GM21526 (cell line): Measurements from ENCODE around the gene FAM120B.

ENCODE experiments used
- ATAC-seq: cut with Tn5 transposase; IDR thresholded peaks from one replicate; pipeline ENCODE4 v1.9.1; 2021; ENCODE audit warnings: moderate library complexity; ENCODE audit not compliant: unreplicated experiment, low FRiP score

FAM120B gene

DNA sequence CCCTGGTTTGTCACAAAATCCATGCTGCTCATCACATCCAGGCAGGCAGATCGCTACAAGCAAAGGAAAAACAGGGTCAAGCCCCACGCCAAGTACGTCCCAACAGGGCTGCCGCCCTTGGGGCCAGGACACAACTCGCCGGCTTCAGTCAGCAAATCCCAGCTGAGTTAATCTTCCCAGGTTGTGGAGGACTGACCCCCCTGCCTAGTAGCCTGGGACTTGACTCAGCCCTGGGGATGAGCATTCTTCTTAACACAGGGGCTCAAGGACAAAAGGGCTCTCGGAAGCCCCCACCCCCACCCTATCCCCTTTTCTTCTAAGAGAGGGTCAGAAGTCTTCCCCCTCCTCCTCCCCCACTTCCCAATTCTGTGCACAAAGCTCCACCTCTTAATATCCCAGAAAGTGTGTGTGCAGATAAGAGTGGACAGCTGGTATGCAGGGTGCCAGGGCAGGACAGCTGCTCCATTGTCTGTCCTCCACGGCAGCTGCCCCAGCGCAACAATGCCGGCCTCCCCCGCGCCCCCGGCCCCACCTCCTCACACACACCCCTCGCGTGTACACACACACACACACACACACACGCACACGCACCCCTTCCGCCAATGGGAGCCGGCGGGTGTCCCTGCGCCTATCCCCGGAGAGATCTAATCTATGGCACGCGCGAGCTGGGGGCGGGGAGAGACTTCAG, 20.2 kb upstream of the FAM120B start:
- no peak for ATAC-seq

DNA sequence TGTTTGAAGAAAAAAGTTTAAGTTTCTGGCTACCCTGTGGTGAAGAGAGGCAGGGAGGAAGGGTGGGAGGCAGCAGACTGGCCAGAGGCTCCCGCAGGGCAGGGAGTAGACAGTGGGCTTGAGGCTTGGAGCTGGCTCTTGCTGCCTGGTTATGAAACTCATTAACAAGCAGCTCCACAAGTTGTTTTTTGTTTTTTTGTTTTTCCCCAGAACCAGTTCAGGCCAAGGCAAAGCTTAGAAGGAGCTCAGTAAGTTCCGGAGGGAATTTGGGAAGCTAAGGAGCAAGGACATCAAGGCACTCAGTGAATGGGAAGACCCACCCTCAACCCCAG, 19.7 kb upstream of the FAM120B start:
- ATAC-seq, result no peak

DNA sequence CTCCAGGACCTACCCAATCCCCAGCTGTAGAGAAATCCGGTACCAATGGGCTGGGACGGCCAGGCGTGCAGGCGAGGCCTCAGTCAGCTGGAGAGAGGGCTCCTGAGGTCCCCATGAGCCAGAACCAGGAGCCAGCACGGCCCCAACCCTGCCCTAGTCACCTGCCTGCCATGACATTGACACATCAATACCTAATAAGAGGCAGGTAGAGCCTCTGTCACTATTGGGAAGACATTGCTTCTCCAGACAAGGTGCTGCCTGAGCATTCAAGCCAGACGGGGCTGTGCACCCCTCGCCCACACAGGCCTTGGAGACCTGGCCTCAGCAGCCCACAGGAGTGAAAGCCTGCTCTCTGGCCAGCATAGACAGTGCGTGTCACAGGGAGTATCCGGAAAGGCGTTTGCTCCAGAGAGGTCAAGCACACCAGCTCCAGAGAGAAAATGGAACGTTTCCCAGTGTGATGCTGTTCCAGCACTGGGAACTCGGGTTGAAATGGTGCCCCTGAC, 19.1 kb upstream of the FAM120B start:
- no peak for ATAC-seq

DNA sequence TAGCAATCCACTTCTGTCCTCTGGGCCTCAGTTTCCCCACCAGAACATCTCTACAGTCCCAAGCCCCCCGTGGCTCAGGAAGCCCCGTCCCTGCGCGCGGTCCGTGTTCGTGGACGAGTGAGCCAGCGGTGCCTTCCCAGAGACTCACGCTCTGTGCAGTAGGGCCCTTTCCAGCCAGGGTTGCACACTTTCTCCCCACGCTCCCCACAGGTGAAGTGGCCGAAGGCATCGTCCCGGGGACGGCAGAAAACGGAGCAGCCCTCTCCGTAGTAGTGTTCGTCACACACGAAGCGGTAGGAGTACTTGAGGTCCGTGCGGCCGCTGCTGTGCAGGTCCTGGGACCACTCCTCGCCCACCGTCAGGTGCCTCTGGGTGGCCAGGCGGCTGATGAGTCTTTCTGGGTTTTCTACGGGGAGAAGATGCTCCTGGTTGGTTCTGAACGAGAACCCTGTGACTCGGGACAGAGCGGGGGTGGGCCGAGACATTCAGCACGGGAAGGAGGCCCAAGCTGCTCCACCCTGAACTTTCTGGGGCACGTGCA, 18.4 kb upstream of the FAM120B start:
- ATAC-seq, result no peak

DNA sequence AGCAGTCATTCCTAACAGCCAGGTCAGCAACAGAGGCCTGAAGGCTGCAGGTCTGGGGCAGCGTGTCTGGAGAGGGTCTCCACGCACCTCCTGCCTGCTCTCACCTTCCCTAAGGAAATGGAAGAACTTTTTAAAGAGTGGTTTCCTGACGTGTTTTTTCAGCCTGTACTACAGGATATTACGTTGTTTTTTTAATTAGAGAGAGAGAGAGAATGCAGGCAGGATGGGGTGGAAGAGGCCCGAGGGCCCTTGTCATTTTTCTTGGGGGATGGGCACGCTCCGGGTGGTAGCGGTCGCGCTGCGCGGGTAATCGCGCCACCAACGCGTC, 17.7 kb upstream of the FAM120B start:
- ATAC-seq, result no peak

DNA sequence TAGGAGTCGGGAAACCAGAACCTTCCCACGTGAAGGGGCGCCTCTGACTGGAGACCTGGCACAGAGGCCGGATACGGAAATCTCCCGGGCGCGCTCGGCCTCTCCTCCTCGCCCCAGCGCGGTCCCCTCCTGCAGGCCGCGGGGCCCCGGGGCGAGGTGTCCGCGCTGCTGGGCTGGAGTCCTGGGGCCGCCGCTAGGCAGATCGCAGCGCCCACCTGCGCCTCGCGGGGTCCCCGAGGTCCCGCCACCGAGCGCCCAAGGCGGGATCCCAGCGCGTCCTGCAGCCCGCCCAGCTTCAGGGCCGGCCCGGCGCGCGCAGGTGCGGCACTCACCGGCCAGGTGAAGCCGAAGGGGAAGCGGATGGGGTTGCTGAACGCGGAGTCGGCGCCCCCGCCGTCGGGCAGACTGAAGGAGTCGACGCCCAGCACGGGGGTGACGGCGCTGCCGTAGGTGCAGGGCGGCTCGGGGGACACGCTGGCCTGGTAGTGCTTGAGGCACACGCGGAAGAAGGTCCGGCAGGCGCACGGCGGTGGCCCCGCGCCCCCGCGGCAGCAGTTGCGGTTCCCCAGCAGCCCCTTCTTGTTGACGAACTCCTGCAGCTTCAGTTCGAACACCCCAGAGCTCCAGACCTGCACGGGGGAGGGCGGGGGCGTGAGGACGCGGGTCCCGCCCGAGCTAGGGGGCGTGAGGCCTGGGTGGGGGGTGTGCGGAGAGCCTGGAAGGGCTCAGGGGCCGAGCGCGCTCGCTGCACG, 17.2 kb upstream of the FAM120B start:
- ATAC-seq, result no peak

DNA sequence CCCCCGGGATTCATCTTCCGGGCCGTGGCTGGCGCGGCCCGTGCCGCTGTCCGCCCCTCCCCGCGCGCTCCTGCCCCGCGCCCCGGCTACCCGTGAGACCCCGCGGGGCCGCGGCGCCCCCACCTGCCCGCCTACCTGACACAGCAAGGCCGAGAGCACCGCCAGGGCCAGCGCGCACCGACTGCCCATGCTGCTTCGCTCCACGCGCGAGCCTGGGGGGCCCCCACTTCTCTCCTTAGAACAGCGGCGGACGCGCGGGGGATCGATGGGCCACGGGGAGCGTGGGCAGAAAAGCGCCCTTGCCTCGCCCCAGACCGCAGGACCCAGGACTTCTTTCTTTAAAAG, 16.6 kb upstream of the FAM120B start:
- ATAC-seq, result no peak

DNA sequence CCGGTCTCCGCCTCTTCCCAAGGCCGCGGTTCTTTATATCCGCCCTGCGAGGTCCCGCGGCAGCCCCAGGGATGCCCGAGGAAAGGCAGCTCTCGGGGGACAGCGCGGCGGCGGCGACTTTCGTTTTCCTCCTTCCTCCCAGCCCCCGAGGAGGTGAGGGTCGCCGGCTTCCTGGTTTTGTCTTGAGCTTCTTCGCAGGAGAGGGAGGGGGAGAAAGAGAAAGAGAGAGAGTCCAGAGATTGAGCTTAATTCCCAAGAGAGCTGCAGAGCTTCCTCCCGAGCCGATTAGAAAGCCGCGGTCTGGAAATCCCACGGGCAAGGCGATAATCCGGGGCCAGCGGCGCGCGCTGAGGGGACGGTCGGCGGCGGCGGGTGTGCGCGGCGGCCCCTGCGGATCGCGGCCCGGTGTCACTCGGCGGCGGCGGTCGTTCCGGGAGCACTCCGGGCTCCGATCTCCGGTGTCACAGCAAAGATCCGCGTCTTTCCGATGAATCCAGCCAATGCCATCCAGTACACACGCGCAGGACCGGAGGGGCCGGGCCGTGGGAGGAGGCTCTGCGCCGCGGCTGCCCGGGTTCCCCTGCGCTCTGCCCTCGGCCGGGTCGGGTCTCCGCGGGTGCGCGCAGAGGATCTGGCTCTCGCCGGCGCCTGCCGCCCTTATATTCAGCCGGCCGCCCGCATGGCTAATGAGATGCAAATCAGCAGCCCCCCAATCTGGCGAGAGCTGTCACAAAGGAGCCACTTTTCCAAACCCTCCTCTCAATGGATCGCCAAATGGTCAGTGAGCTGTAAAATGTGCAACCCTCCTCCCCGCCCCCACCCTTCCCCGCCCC, 16.0 kb upstream of the FAM120B start, which contains the start of gene DLL1:
DLL1 (minus strand) TSS at position 783 of the 833 bp plus-strand sequence. CDS start 939 bp downstream, outside the sequence.
- no peak for ATAC-seq

DNA sequence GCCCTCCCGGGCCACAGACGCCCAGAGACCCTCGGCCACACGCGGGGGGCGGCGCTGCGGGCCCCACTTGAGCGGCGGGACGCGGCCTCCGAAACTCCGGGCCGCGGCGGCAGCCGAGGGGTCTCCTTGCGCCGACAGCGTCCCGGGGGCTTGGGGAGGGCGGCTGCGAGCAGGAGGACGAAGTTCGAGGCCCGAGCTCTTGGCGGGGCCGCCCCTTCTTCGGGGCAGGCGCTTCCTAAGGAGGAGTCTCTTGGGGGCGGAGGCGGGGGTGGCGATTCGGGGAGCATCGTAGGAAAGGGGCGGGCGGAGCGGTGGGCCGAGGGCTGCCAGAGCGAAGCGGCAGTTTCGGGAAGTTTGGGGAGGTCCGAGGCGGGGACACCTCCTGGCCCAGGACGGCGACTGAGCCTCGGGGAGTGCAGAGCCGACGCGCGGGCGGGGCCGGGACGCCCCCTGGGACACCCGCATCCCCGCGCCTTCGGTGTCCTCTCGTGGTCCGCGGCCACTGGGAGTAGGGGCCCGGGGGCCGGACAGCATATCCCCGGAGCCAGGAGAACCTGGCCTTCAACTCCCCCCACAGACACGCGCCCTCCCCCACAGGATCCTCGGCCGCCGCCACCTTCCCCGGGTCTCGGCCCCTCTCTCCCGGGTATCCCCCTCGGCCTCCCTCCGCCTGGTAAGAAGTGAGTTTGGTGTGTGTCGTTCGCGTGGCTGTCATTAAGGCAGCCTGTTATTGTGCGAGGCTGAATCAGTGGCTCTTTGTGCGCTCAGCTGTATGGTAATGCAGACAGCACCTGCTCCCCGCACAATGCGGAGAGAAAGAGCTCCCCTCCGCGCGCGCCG, 15.1 kb upstream of the FAM120B start:
- ATAC-seq, result no peak

DNA sequence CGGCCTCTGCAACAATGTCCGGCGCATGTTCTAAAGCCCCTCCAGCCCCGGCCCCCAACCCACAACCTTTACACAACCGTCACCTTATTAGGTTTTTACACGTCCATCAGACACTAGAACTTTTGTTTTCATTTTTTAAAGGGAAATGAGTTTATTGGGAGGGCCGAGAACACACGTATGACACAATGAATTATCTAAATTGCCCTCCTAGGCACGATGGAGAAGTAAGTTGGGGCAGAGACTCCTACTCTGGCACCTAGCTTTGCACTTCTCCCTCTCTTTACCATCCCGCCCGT, 14.5 kb upstream of the FAM120B start:
- ATAC-seq, result no peak

DNA sequence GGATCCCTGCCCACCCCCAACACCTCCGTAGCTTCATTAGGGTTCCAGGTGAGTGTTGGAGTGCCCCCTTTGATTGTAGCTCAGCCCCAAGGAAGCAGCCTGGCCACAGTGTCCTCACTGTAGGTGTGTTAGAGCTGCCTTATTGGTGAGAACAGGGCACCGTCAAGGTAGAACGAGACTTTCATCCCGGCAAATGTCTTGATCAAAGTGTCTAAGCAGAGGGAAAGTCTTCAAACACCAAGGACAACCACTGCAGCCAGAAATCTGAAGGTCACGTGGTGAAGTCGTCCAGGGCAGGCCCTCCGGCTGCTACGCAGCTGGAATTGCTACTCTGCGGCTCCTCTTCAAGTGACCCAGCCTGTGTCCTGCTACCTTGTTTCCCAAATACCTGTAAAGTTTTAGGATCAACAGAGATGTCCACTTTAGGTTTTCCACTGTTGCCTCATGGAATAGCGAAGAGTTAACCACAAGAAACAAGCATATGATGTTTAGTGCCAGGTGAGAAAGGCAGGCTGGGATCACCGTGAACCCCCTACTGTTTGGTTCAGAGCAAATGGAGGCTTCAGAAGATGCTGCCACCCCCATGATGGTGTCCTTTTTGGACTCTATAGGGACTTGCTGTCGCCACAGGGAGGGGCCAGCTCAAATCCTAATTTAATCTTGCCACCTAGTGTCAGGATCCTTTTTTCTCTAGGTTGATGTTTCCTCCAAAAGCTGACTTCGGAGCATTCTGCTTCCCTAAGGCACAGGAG, 14.0 kb upstream of the FAM120B start:
- ATAC-seq, result no peak

DNA sequence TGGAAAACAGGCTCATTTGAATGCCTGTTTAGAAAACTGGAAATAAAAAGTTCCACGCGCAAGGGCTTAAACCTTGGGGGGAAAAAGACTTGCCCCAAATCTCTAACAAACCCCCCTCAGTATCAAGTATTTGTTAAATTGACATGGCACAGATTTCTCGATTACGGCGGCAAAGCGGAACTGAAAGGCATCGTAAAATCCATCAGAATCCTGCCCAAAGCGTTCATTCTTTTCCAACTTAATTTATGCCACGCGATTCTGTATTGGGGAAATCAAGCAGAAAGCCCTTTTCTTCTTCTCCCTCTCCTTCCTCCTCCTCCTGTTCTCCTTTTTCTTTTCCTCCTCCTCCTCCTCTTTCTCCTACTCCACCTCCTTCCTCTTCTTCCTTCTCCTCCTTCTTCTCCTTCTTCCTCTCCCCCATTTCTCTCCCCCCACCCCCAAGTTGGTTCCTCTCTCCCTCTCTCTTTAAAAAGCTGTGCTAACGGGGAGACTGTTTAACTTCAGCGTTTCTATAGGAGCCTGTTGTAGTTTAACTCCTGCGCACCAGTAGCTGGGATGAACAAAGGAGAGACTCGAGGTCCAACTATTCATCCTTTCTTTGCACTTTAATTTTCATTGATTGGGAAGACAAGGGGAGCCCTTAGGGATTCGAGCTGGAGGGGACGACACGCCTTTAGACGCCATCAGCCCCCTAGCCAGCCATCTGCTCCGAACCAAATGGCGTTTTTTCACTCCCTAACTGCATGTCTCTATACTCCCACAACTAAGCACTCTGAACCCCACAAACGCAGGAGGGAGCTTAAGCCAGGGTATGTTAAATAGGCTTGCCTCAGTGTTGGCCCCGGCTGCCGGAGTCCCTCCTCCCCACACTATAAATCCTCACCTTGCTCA, 13.0 kb upstream of the FAM120B start:
- no peak for ATAC-seq

DNA sequence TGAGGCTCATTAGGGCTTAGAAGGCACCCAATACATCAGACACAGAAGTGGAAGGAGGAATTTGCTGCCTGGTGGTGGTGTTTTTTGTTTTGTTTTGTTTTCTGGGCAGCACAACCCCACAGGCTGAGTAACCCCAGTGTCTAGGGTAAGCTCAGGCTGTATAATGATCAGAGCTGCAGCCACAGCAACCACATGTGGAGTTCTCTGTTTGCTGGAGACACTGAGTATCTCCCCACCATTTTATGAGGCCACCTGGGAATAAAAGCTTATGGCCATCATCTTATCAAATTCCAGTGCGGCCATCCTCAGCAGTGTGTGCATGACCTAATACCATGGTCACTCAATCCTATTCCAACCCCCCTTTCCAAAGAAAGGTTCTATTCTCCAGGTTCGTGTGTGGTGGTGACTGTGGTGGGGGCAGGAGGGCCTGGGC, 12.2 kb upstream of the FAM120B start:
- no peak for ATAC-seq

DNA sequence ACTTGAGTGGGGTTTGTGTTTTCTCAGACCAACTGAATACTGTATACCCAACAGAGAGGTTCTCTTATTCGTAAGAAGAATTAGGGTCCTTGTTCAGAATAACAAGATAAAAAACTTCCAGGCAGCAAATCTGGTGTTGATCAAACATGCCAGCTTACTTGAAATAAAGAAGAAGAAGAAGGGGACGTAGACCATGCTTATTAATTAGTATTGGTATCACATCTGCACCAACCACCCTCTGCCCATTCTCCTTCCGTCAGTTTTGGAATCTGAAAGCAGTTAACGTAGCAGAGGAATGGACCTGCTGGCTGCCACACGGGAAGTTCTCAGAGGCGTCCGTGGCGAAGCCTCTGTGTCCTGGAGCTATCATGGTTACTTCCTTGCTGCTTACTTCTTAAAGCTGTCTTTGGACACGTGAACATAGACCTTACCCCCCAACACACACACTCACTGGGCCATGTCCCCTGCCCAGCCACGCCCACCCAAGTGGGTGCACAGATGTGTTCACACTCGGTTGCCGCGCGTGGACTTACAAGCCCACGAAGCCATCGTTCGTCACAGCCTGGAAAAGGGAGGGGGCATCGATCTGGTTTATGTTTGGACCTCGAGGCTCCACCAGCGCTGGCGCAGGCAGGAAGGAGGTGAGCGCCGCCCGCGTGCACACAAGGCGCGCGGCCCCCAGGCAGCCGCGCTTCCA, 11.6 kb upstream of the FAM120B start:
- no peak for ATAC-seq

DNA sequence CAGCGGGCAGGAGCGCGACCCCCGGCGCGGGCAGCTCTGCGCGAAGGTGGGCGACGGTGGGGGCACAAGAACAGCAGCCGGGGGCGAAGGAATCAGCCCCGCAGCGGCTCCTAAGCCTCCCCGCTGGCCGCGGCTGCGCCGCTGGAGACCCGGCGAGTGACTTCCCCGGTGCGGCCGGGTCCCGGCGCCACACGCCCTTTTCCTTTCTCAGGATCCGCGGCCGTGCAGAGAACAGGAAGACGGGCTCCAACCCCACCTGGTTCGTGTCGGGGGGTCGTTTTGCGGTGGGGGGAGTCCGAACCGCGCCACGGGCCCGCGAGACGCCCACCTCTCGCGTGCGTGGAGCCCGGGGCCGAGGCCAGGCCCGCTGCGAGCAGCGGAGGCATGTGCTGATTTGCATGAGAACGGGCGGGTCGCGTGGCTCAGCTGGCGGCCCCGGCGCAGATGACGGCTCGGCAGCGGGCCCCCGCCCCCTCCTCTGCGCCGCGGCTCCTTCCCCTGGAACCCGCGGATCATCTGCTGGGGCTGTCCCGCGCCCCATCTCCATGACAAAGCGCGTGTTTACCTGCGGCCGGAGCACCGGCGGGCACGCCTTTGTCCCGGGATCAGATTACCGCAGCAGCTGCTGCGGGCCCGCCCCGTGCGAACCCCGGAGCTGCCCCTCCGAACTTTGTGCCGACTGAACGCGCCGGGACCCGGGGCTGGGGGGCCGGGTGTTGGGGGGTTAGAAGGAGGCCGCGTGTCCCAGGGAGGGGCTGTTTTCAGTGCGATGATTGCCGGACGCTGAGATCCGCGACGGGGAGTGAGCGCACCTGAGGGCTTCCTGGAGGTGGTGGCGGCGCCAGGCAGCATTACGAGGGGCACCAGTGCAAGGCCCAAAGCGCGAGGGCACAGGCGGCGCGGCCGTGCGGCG, 10.8 kb upstream of the FAM120B start:
- ATAC-seq, result peak; percentile 55

DNA sequence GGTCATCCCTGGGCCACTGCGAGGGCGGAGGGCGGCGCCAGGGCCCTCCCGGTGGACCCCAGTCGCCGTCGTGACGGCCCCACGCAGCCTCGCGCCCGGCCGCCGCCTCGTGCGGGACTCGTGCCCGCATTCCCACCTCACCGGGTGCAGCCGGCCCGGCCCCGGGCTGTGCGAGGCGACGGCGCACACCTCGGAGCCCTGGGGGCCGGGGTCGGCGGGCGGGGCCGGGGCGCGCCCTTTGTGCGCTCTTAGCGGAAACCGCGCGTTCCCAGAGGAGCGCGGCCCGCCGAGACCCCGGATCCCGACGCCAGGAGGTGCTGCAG, 10.2 kb upstream of the FAM120B start:
- ATAC-seq, result no peak
